Endothelial cell of umbilical vein (primary cell): ENCODE data around the gene ANO4. TPM values are rescaled to one million over a fixed set of nuclear protein-coding genes. Genes with fewer than 3 reads are reported as not detected.

ENCODE experiments used
- BruUV-seq: library from RNA; stranded (reverse); fragments of 400-500 nt; replicated peaks from 2 replicates; lab custom pipeline; 2021; lab: Mats Ljungman, UMichigan
- CTCF ChIA-PET: fragments of 300-600, 350-600 bp; sonication (Branson Sonifier 250); formaldehyde crosslinking; loops from one replicate; lab custom pipeline; 2021; ENCODE audit warnings: antibody characterized with exemption, inconsistent platforms; lab: Charles Lee
- POLR2A ChIA-PET: fragments of 300-600, 350-600 bp; sonication (Branson Sonifier 250); formaldehyde crosslinking; loops from one replicate; lab custom pipeline; 2021; ENCODE audit warnings: antibody characterized with exemption, inconsistent platforms; lab: Charles Lee
- DNase-seq: peaks from one replicate; pipeline ENCODE4 v3.0.0-alpha.2; 2011; ENCODE audit warnings: low read depth, low spot score
- FAIRE-seq: peaks from 2 replicates; lab custom pipeline; 2011; peaks lifted over from hg19 to GRCh38; lab: Jason Lieb, UNC
- H2AFZ ChIP-seq: 2 replicates; pipeline ENCODE4 v1.6.0; 2012; ENCODE audit warnings: low read depth, low read length, control low read depth, inconsistent platforms
- H3K27ac ChIP-seq: 2 replicates; pipeline ENCODE4 v1.5.1; 2011; ENCODE audit warnings: low read depth, mild to moderate bottlenecking, control low read depth, low read length, moderate library complexity; ENCODE audit not compliant: insufficient read depth
- H3K27me3 ChIP-seq, 2 experiments: 2 replicates each; pipeline versions ENCODE4 v1.6.0 to v1.6.1; 2011; ENCODE audit warnings: low read length in 2 of 2, mixed read lengths in 1 of 2; ENCODE audit not compliant: control insufficient read depth in 2 of 2, insufficient read depth in 2 of 2
- H3K36me3 ChIP-seq, 2 experiments: 2 replicates in 1 of 2; 3 replicates in 1 of 2; pipeline ENCODE4 v1.5.1; 2011; ENCODE audit warnings: low read length in 2 of 2, mild to moderate bottlenecking in 1 of 2, moderate library complexity in 1 of 2; ENCODE audit not compliant: control insufficient read depth in 2 of 2, insufficient read depth in 2 of 2; ENCODE audit errors: extremely low read depth in 1 of 2
- H3K4me1 ChIP-seq: 3 replicates; pipeline ENCODE4 v1.5.1; 2011; ENCODE audit warnings: mild to moderate bottlenecking, low read length; ENCODE audit not compliant: control insufficient read depth, insufficient read depth; ENCODE audit errors: extremely low read depth
- H3K4me2 ChIP-seq: 2 replicates; pipeline ENCODE4 v1.6.1; 2011; ENCODE audit warnings: low read length, control low read depth, mixed read lengths; ENCODE audit not compliant: insufficient read depth
- H3K4me3 ChIP-seq, 3 experiments: fragments of 200-600 bp in 1 of 3; sonication (generic), shearing (Covaris generic) in 1 of 3; replicated peaks in 1 of 3; 2 replicates each; pipeline ENCODE4 v1.5.1; 2011 to 2016; ENCODE audit warnings: control low read depth in 3 of 3, low read length in 3 of 3, mild to moderate bottlenecking in 2 of 3, inconsistent platforms in 1 of 3, low read depth in 1 of 3, moderate library complexity in 1 of 3; ENCODE audit not compliant: insufficient read depth in 1 of 3
- H3K79me2 ChIP-seq: 2 replicates; pipeline ENCODE4 v1.6.0; 2012; ENCODE audit warnings: low read length, inconsistent platforms; ENCODE audit not compliant: control insufficient read depth, insufficient read depth
- H3K9ac ChIP-seq: replicated peaks from 2 replicates; pipeline ENCODE3; 2011; ENCODE audit warnings: low read length, control low read depth; ENCODE audit not compliant: insufficient read depth; ENCODE audit errors: extremely low read depth
- H3K9me1 ChIP-seq: replicated peaks from 3 replicates; pipeline ENCODE4 v1.6.0; 2011; ENCODE audit warnings: mild to moderate bottlenecking, low read length; ENCODE audit not compliant: control insufficient read depth, insufficient read depth; ENCODE audit errors: extremely low read depth
- H3K9me3 ChIP-seq: replicated peaks from 2 replicates; pipeline ENCODE4 v1.5.1; 2012; ENCODE audit warnings: low read length, inconsistent platforms; ENCODE audit not compliant: control insufficient read depth, insufficient read depth
- H4K20me1 ChIP-seq: replicated peaks from 2 replicates; pipeline ENCODE3; 2011; ENCODE audit warnings: mild to moderate bottlenecking, low read length; ENCODE audit not compliant: control insufficient read depth, insufficient read depth; ENCODE audit errors: extremely low read depth
- CTCF ChIP-seq, 2 donors: IDR thresholded peaks; 1 replicate in 1 of 2; 2 replicates in 1 of 2; pipeline ENCODE4 v1.5.1; 2011; ENCODE audit warnings: low read length in 2 of 2, mild to moderate bottlenecking in 2 of 2, moderate library complexity in 2 of 2, control low read depth in 1 of 2, inconsistent platforms in 1 of 2, low read depth in 1 of 2; ENCODE audit not compliant: insufficient read depth in 1 of 2; ENCODE audit errors: extremely low read depth in 1 of 2
- EZH2 ChIP-seq: IDR thresholded peaks from 2 replicates; pipeline ENCODE4 v1.6.1; 2012; ENCODE audit warnings: borderline replicate concordance, low read depth, mild to moderate bottlenecking, moderate library complexity, low read length, inconsistent platforms; ENCODE audit not compliant: severe bottlenecking
- FOS ChIP-seq: IDR thresholded peaks from 2 replicates; pipeline ENCODE4 v1.6.1; 2011; ENCODE audit warnings: mild to moderate bottlenecking, low read length, moderate library complexity, borderline replicate concordance; ENCODE audit not compliant: insufficient read depth
- GATA2 ChIP-seq: IDR thresholded peaks from 2 replicates; pipeline ENCODE4 v1.7.0; 2011; ENCODE audit warnings: low read depth, mild to moderate bottlenecking, moderate library complexity, mixed read lengths, low read length; ENCODE audit not compliant: insufficient read length, insufficient read depth
- JUN ChIP-seq: IDR thresholded peaks from 2 replicates; pipeline ENCODE4 v1.6.1; 2011; ENCODE audit warnings: borderline replicate concordance, low read depth; ENCODE audit not compliant: insufficient read length, insufficient read depth
- MAX ChIP-seq: IDR thresholded peaks from 2 replicates; pipeline ENCODE4 v1.6.1; 2011; ENCODE audit not compliant: insufficient read depth, insufficient read length
- MYC ChIP-seq: IDR thresholded peaks from one replicate; pipeline ENCODE4 v1.6.1; 2011; ENCODE audit warnings: mild to moderate bottlenecking, low read depth, low read length
- POLR2A ChIP-seq: IDR thresholded peaks from 2 replicates; pipeline ENCODE4 v1.6.1; 2012; ENCODE audit warnings: low read depth, mild to moderate bottlenecking, control low read depth, low read length
- POLR2AphosphoS5 ChIP-seq: IDR thresholded peaks from 2 replicates; pipeline ENCODE4 v1.6.1; 2012; ENCODE audit warnings: low read depth, mild to moderate bottlenecking, control low read depth, low read length, moderate library complexity; ENCODE audit not compliant: insufficient read depth
- dilution Hi-C: fragments of 300-500 bp; cut with MboI; formaldehyde crosslinking; loops from one replicate; pipeline ENCODE4 v1.15.0; 2019; ENCODE audit warnings: low sequenced_read_pairs; ENCODE audit not compliant: extremely low pct_ligation_motif_present
- intact Hi-C: fragments of 100-400 bp; cut with micrococcal nuclease; formaldehyde crosslinking; loops from one replicate; pipeline ENCODE4 v1.10.0; 2022
- polyA plus RNA-seq, 4 experiments: library from polyadenylated mRNA; depleted of rRNA in 3 of 4; stranded (reverse) in 3 of 4; unstranded in 1 of 4; fragments of >200 nt; gene quantifications; 2 replicates each; pipeline versions ENCODE4 v1.2.1 to v1.2.3, GENCODE V29; 2011 to 2012; ENCODE audit warnings: missing spikeins in 1 of 4
- total RNA-seq: library from RNA; stranded (reverse); gene quantifications from 2 replicates; pipeline ENCODE4 v1.2.3, GENCODE V29; 2021

The ANO4 gene
- total and polyA plus RNA-seq, 2 donors (not counting 3 experiments of a cell fraction or from before 2014, with no cell fraction given) = 0.25 TPM; not detected in 1

GRCh38 chr12:100897240-100897639, 102.7 kb downstream of the ANO4 start:
- H3K9me1 ChIP-seq = no peaks in the 10 kb centered on the region
- H3K36me3 ChIP-seq = no peaks in the 10 kb centered on the region
- dilution Hi-C loops = no loop called here
- POLR2A ChIA-PET = no interaction called here
- H3K4me2 ChIP-seq = no peak overlapping the region
- H3K27ac ChIP-seq = no peak overlapping the region
- no TSS peak for BruUV-seq
- no peak overlapping the region for H3K4me3 ChIP-seq
- H3K27me3 ChIP-seq = no peaks in the 10 kb centered on the region
- H4K20me1 ChIP-seq = no peaks in the 10 kb centered on the region
- H2AFZ ChIP-seq = no peak overlapping the region
- no peaks in the 10 kb centered on the region for H3K79me2 ChIP-seq
- CTCF ChIA-PET = no interaction called here
- TF ChIP-seq MAX (no peak), EZH2 (no peak), POLR2AphosphoS5 (no peak), CTCF (IDR thresholded peaks at IDR 0.05; ENCODE audit: extremely low read depth in 1 of 2, insufficient read depth in 1 of 2, low read depth in 1 of 2, low read length in 2 of 2) (no peak), MYC (no peak), FOS (no peak), JUN (no peak), POLR2A (no peak), GATA2 (no peak)
- FAIRE-seq (no peak), DNase-seq (no peak)
- intact Hi-C loops = no loop called here
- no peaks in the 10 kb centered on the region for H3K4me1 ChIP-seq
- H3K9me3 ChIP-seq = no peaks in the 10 kb centered on the region
- no peak overlapping the region for H3K9ac ChIP-seq
